Measurements from ENCODE around the gene HSDL1.

Gene HSDL1

GRCh38 chr16:84175350-84176081, 30.5 kb upstream of the HSDL1 start:
- peak; percentile 44 to 53 for DNase-seq

- no peak for DNase-seq
Observed at GRCh38 chr16:84174396-84174795, 29.4 kb upstream of the HSDL1 start.

DNA sequence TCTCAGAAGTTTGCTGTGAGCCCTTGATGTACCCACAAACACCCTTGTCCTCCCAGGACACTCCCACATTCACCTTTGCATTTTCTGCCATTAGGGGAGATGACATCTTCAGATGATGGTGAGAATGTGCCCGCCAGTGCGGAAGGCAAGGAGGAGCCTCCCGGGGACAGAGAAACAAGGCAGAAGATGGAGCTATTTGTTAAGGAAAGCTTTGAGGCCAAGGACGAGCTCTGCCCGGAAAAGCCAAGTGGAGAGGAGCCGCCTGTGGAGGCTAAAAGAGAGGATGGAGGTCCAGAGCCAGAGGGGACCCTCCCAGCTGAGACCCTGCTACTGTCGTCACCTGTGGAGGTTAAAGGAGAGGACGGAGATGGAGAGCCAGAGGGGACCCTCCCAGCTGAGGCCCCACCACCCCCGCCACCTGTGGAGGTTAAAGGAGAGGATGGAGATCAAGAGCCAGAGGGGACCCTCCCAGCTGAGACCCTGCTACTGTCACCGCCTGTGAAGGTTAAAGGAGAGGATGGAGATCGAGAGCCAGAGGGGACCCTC, 24.9 kb upstream of the HSDL1 start:
- DNase-seq = no peak

DNA sequence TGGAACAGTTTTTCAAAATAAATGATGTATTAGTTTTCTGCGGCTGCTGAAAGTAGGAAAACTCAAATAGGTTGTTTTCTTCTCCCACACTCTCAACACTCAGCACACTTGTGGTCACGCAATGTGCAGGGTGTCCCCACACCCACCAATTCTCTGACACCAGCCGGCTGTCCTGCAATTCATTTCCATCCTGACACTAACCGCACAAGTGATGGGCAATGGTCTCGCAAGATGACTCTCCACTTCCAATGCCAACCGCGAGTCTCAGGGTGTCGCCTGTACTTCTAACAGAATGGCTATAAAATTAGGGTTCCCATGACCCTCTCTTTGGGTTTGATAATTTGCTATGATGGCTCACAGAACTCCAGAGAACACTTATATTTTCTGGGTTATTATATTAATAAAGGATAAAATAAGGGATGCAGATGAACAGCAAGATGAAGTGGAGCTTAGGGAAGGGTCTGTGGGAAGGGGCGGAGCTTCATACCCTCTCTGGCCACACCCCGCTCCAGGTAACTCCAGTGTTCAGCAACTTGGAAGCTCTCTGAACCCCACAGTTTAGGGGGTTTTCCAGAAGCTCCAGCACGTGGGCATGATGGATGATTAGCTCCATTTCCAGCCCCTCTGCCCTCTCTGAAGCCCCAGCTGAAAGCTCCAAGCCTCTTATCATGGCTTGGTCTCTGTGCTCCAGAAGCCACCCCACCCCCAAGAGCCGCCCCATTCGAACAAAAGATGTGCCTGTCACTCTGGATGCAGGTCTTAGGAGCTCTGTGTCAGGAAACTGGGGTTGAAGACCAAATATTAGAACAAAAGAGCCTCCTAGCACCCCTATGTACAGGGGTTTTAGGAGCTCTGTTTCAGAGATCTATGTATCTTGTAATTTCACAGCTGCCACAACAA, 22.1 kb upstream of the HSDL1 start:
- no peak for DNase-seq

DNA sequence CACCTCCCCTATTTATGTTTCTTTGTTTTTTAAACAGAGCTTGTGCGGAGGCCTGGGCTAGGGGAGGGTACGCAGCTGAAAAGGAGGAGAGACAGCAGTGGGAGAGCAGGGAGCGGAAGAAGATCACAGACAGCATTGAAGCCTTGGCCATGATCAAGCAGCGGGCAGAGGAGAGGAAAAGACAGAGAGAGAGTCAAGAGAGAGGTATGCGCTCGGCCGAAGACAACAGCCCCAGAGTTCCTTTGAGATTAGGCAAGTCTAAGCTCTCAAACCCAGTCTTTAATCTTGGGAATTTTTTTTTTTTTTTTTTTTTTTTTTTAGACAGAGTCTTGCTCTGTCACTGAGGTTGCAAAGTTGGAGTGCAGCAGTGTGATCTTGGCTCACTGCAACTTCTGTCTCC, 20.8 kb upstream of the HSDL1 start:
- DNase-seq = no peak

GRCh38 chr16:84161801-84162200, 16.8 kb upstream of the HSDL1 start:
- no peak for DNase-seq

GRCh38 chr16:84161037-84161436, 16.1 kb upstream of the HSDL1 start:
- DNase-seq = no peak

DNA sequence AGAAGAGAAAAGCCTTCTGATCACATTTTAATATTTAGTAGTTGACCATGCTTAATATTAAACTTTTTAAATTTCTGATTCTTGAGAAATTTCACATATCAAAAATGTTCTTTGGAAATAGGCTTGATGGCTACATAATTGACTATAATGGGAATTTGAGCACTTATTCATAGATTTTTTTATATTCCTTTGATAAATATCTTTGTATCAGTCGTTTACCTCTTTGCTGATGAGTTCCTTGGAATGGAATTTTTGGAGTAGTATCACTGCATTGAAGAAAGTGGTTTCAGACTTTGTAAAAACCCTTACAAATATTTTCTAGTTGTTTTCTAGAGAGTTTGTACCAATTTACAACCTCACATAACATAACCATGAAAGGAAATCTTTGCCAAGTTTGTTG, 14.8 kb upstream of the HSDL1 start:
- no peak for DNase-seq

DNA sequence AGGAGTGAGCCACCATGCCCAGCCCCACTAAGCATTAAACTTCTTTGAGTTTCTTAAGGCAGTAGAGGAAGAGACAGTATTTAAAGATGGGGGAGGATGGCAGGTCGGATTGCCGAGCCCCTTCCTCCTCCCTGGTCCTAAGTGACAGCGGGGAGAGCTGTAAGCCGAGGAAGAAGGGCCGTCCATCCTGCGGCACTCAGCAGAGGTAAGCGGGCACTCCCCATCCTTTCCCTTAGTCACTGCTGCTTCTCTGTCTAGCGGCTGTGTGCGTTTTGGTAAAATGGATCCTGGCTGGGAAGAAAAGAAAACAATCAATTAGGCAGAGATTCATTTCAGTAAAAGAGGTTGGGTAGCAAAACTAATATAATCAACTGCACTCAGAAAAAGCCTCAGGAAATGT, 14.0 kb upstream of the HSDL1 start:
- DNase-seq = no peak

- no peak for DNase-seq
Observed at GRCh38 chr16:84156342-84156784, 11.4 kb upstream of the HSDL1 start.

DNA sequence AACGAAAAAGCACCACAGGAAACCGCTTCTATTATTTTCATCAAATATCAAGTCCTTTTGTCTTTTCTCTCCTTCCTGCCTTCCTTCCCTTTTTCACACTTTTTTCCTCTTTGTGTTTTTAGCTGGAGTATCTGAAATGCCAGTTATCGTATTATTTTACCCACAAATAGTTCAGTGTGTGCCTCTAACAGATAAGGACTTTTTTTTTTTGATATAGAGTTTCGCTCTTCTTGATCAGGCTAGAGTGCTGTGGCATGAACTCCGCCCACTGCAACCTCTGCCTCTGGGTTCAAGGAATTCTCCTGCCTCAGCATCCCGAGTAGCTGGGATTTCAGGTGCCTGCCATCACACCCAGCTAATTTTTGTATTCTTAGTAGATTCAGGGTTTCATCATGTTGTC, 10.8 kb upstream of the HSDL1 start:
- no peak for DNase-seq

DNA sequence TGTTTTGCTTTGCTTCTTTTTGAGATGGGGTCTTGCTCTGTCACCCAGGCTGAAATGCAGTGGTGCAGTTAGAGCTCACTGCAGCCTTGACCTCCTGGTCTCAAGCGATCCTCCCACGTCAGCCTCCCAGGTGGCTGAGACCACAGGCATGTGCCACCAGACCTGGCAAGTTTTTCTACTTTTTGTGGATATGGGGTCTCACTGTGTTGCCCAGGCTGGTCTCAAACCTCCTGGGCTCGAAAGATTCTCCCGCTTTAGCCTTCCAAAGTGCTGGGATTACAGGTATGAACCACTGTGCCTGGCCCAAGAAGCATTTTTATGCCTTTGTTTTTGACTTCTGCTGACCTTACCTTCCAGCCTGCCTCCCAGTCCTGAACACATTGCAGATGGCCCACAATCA, 10.2 kb upstream of the HSDL1 start:
- DNase-seq = no peak

- no peak for DNase-seq
Observed at GRCh38 chr16:84153660-84154214, 8.8 kb upstream of the HSDL1 start.

- no peak for DNase-seq
Observed at GRCh38 chr16:84150926-84151325, 5.9 kb upstream of the HSDL1 start.

GRCh38 chr16:84144209-84144858, 643 bp downstream of the HSDL1 start:
- DNase-seq = peak in 1 of 2 donors; percentile 24

DNA sequence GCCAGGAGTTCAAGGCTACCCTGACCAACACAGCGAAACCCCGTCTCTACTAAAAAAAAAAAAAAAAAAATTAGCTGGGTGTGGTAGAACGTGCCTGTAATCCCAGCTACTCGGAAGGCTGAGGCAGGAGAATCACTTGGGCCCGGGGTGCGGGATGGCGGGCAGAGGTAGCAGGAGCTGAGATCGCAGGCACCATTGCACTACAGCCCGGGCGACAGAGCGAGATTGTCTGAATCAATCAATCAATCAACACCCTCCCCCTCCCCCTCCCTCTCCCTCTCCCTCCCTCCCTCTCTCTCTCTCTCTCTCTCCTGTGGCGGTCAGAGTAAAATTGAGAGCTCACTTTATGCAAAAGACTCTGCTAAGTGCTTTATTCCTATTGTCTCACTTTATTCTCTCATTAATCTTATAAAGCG, 1.2 kb downstream of the HSDL1 start:
- no peak for DNase-seq

GRCh38 chr16:84143081-84143480, 1.9 kb downstream of the HSDL1 start:
- no peak for DNase-seq

DNA sequence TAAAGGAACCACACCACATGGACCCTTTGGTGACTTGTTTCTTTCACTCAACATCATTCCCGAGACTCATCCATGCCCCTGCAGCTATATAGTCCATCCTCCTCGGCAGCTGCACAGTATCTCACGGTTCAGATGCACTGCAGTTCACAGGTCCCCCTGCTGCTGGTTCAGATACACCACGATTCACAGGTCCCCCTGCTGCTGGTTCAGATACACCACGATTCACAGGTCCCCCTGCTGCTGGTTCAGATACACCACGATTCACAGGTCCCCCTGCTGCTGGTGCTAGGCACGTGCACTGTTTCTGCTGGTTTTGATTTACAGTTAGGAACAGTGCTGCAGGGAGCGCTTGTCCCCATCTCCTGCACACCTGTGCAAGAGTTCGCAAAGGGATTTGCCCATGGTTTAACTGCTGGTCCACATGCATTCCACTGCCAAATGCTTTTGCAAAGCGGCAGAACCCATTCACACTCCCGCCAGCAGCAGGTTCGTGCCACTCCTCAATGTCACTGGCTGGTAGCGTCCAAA, 3.8 kb downstream of the HSDL1 start:
- DNase-seq = no peak

GRCh38 chr16:84139628-84140258, 5.2 kb downstream of the HSDL1 start:
- DNase-seq = no peak

DNA sequence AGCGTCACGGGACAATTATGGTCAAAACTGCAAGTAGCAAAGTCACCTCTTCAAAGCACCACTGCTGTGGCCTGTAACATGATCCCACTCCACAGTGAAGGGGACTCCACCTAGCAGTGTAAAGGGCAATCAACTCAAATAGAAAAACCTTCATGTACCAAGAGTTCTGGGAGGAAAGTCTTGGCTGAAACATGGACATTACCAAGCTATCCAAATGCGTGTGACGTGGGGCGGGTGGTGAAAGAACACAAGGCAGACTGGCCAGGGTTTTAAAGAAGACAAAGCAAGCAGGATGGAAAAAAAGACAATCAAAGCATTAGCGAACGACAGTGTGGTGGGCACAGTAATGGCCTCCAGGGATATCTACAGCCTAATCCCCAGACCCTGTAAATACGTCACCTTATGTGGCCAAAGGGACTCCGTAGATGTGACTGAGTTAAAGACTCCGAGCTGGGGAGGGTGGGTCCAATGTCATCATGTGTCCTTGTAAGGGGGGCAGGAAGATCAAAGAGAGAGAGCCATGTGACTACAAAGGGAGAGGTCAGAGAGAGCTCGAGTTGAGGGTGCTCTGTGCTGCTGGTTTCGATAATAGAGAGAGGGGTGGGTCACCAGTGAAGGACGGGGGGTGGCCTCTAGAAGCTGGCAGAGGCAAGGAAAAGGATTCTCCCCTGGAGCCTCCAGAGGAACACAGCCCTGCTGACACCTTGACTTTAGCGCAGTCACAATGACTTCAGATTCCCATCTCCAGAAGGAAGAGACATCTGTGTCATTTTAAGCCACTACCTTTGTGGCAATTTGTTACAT, 6.0 kb downstream of the HSDL1 start:
- peak in 1 of 2 donors; percentile 23 for DNase-seq

- DNase-seq = no peak
Observed at GRCh38 chr16:84138500-84138823, 6.5 kb downstream of the HSDL1 start.
